Hepatocyte (in vitro differentiated cells): Measurements from ENCODE around the gene PARD3B. TPM values are rescaled to one million over a fixed set of nuclear protein-coding genes. Genes with fewer than 3 reads are reported as not detected.

Experiments used
- DNase-seq: peaks from one replicate; pipeline ENCODE4 v3.0.0-alpha.2; 2016; ENCODE audit warnings: low spot score
- H2AFZ ChIP-seq: fragments of 200-600 bp; sonication (generic); 2 replicates; pipeline ENCODE4 v1.6.0; 2016; ENCODE audit warnings: antibody characterized with exemption, mild to moderate bottlenecking
- H3K27ac ChIP-seq: fragments of 200-600 bp; sonication (generic); 2 replicates; pipeline ENCODE4 v1.5.1; 2016; ENCODE audit warnings: mild to moderate bottlenecking
- H3K27me3 ChIP-seq: fragments of 200-600 bp; sonication (generic); 2 replicates; pipeline ENCODE4 v1.6.1; 2016
- H3K36me3 ChIP-seq: fragments of 200-600 bp; sonication (generic); replicated peaks from 2 replicates; pipeline ENCODE4 v1.5.1; 2016; ENCODE audit warnings: low read depth; ENCODE audit not compliant: insufficient read depth
- H3K4me1 ChIP-seq: fragments of 200-600 bp; sonication (generic); 2 replicates; pipeline ENCODE4 v1.5.1; 2016; ENCODE audit warnings: mild to moderate bottlenecking, moderate library complexity; ENCODE audit not compliant: insufficient read depth
- H3K4me2 ChIP-seq: fragments of 200-600 bp; sonication (generic); 2 replicates; pipeline ENCODE4 v1.6.0; 2016
- H3K4me3 ChIP-seq: fragments of 200-600 bp; sonication (generic); 2 replicates; pipeline ENCODE4 v1.5.1; 2016; ENCODE audit warnings: mild to moderate bottlenecking
- H3K79me2 ChIP-seq: fragments of 200-600 bp; sonication (generic); 2 replicates; pipeline ENCODE4 v1.6.0; 2017; ENCODE audit warnings: mild to moderate bottlenecking
- H3K9me2 ChIP-seq: fragments of 200-600 bp; sonication (generic); replicated peaks from 2 replicates; pipeline ENCODE4 v1.6.0; 2017; ENCODE audit warnings: mild to moderate bottlenecking; ENCODE audit not compliant: insufficient read depth
- H3K9me3 ChIP-seq: fragments of 200-600 bp; sonication (generic); 2 replicates; pipeline ENCODE4 v1.5.1; 2016; ENCODE audit warnings: low read depth, mild to moderate bottlenecking
- H4K20me1 ChIP-seq: fragments of 200-600 bp; sonication (generic); 2 replicates; pipeline ENCODE4 v1.6.0; 2016; ENCODE audit warnings: mild to moderate bottlenecking; ENCODE audit not compliant: insufficient read depth, poor library complexity, severe bottlenecking
- CTCF ChIP-seq: fragments of 200-600 bp; sonication (generic); IDR thresholded peaks from 2 replicates; pipeline ENCODE4 v1.5.1; 2016; ENCODE audit warnings: antibody characterized with exemption, mild to moderate bottlenecking; ENCODE audit not compliant: poor library complexity
- EZH2 ChIP-seq: fragments of 200-600 bp; sonication (generic); IDR thresholded peaks from 2 replicates; pipeline ENCODE4 v1.6.1; 2016; ENCODE audit warnings: antibody characterized with exemption, mild to moderate bottlenecking, borderline replicate concordance
- EZH2phosphoT487 ChIP-seq: fragments of 200-600 bp; sonication (generic); IDR thresholded peaks from one replicate; pipeline ENCODE4 v1.6.1; 2018; ENCODE audit warnings: antibody characterized with exemption, mild to moderate bottlenecking, low read depth, moderate library complexity; ENCODE audit not compliant: unreplicated experiment, severe bottlenecking
- WGBS: methylation state at CpG from one replicate; pipeline ENCODE4 v1.1.6; 2016; ENCODE audit warnings: low lambda C conversion rate; ENCODE audit errors: missing lambda C conversion rate; 5-methylcytosine and 5-hydroxymethylcytosine counted together
- polyA plus RNA-seq: library from polyadenylated mRNA; unstranded; fragments of >200 nt; fragmentation: Nextera tagmentation; extraction: Ambion mirVana; gene quantifications from 2 replicates; pipeline ENCODE4 v1.2.1, GENCODE V29; 2016
- total RNA-seq: library from RNA; depleted of rRNA; stranded (reverse); fragments of >200 nt; gene quantifications from 2 replicates; pipeline ENCODE4 v1.2.3, GENCODE V29; 2014

Gene PARD3B
- total and polyA plus RNA-seq, 2 experiments from 2014 or later: 11.5 to 21.7 TPM

GRCh38 chr2:205610437-205610836, 1065.2 kb downstream of the PARD3B start:
- Histone ChIP-seq H4K20me1 (no peaks in the 10 kb centered on the region), H3K4me1 (peaks cover 9% of the 10 kb centered on the region), H3K79me2 (no peaks in the 10 kb centered on the region), H3K4me2 (no peak overlapping the region), H3K9me2 (no peaks in the 10 kb centered on the region), H3K4me3 (no peak overlapping the region), H3K9me3 (no peaks in the 10 kb centered on the region), H3K36me3 (no peaks in the 10 kb centered on the region), H3K27ac (no peak overlapping the region), H2AFZ (no peak overlapping the region), H3K27me3 (no peaks in the 10 kb centered on the region)
- DNase-seq: no peak
- WGBS: 83% methylated on average over 1 of the region's 1 CpG
- TF ChIP-seq CTCF (no peak), EZH2phosphoT487 (no peak), EZH2 (no peak)

DNA sequence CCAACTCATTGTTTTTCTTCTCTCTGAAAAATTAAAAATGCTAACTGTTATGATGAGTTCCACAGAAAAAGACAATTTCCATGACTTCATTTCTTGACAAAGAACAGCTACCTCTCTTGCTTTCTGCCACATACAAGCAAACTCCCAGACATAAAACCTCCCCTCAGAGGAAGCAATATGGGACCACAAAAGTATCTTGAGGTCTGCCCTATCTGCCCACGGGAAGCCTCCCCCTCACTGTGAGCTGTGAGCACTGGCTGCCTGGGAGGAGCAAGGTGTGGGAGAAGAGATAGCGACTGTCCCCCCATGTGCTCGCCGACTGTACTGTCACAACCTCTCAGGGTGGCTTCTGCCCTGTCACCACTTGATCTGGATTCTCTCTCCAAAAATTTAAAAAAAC, 1067.4 kb downstream of the PARD3B start:
- no peak overlapping the region for H2AFZ ChIP-seq
- no peaks in the 10 kb centered on the region for H3K79me2 ChIP-seq
- H3K4me3 ChIP-seq: no peak overlapping the region
- H3K9me2 ChIP-seq: no peaks in the 10 kb centered on the region
- H3K36me3 ChIP-seq: no peaks in the 10 kb centered on the region
- WGBS: 35% methylated on average over 4 of the region's 4 CpGs
- peaks cover 9% of the 10 kb centered on the region for H3K4me1 ChIP-seq
- TF ChIP-seq EZH2phosphoT487 (no peak), CTCF (no peak), EZH2 (no peak)
- H3K4me2 ChIP-seq: no peak overlapping the region
- no peaks in the 10 kb centered on the region for H3K9me3 ChIP-seq
- DNase-seq: no peak
- H4K20me1 ChIP-seq: no peaks in the 10 kb centered on the region
- no peaks in the 10 kb centered on the region for H3K27me3 ChIP-seq
- H3K27ac ChIP-seq: no peak overlapping the region

DNA sequence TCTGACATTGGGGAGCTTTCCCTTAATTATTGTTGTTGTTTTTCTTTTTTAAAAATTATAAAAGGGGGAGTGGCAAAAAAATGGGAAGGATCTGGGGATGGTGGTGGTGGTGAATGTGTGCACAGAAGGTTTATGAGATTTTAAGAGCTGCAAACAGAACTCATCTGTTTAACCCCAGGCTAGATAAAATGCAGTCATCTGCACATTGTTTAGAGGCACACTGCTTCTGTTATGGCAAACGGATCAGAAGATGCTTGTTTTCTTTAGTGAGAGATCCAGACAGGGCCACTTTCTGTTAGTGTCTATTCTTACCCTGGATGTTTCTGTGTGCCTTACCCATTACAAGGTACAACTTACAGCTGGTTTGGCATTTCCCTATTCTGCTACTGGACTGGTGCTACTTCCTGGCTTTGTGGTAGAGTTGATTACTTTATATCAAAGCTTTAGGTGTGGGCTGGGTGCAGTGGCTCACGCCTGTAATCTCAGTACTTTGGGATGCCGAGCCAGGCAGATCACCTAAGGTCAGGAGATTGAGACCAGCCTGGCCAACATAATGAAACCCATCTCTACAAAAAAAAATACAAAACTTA, 1068.8 kb downstream of the PARD3B start:
- Histone ChIP-seq H3K4me1 (peaks cover 9% of the 10 kb centered on the region), H3K4me2 (no peak overlapping the region), H3K4me3 (no peak overlapping the region), H2AFZ (no peak overlapping the region), H3K27me3 (no peaks in the 10 kb centered on the region), H3K27ac (no peak overlapping the region), H3K36me3 (no peaks in the 10 kb centered on the region), H3K9me3 (no peaks in the 10 kb centered on the region), H3K9me2 (no peaks in the 10 kb centered on the region), H3K79me2 (no peaks in the 10 kb centered on the region), H4K20me1 (no peaks in the 10 kb centered on the region)
- no peak for DNase-seq
- TF ChIP-seq EZH2phosphoT487: no peak
- no peak for TF ChIP-seq EZH2
- TF ChIP-seq CTCF: no peak
- 52% methylated on average over 3 of the region's 3 CpGs for WGBS
